ENCODE results near the gene STXBP5. TPM values are rescaled to one million over a fixed set of nuclear protein-coding genes. Genes with fewer than 3 reads are reported as not detected.

The STXBP5 gene
- total and polyA plus RNA-seq, 4 donors = 1.9 to 8.9 (median 4.8) TPM

DNA sequence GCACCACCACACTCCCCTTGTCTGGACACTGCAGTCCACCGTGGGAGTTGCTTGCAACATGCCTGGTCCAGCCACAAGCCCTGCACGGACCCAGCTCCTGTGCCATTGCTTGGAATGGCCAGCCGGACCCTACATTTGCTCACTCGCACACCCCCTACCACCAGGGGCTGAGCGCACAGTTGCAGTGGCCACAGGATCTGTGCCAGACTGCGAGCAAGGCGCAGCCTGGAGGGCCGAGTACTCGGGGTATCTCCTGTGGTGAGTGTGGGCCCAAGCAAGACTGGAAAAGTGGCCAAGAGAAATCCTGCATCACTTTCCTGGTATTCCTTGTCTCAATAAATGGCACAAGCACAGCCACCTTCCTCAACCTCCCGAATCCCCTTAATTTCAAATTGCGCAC is 218.9 kb downstream of the STXBP5 start:
- whole genome bisulfite sequencing = 91% methylated on average over 11 of the region's 11 CpGs

DNA sequence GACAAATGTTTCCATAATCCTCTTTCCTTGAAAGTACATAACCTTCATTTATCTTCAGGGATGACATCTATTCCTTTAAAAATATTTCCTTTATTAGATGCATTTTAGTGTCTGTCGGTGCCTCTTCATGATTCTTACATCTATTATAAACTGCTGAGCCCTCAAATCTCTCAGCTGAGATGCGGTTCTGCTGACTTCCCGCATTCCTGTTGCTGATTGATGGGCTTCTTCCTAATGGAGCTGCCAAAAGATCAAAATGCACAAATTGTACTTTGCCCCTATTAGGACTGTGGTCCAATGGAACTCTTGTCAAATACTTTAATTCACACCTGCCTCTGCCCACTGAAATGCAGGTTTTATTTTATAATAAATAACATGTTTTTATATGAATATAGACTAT is 225.6 kb downstream of the STXBP5 start:
- WGBS = 41% methylated on average over 3 of the region's 3 CpGs
- no peak for DNase-seq (ENCODE audit: low spot score)

More for the DNA sequence above, 218.9 kb downstream of the STXBP5 start:
- no peaks in the 10 kb centered on the region for H3K36me3 ChIP-seq (ENCODE audit: control insufficient read depth in 4 of 4, insufficient read depth in 3 of 4, low read depth in 1 of 4, low read length in 3 of 4)
- TF ChIP-seq, protein P1, sequence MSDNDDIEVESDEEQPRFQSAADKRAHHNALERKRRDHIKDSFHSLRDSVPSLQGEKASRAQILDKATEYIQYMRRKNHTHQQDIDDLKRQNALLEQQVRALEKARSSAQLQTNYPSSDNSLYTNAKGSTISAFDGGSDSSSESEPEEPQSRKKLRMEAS (IDR thresholded peaks at IDR 0.05) = no peak
- TF ChIP-seq EGR1 (IDR thresholded peaks at IDR 0.05; ENCODE audit: low read depth in 2 of 2) (no peak), RXRA (IDR thresholded peaks at IDR 0.05) (no peak), YY1 (IDR thresholded peaks at IDR 0.05) (no peak), GABPA (IDR thresholded peaks at IDR 0.05 in 1 of 2, conservative IDR thresholded peaks at IDR 0.05 in 1 of 2) (no peak), NR2F2 (IDR thresholded peaks at IDR 0.05) (no peak), HNF4A (conservative IDR thresholded peaks at IDR 0.05) (no peak), CTCF (IDR thresholded peaks at IDR 0.05; ENCODE audit: low read depth, low read length, missing input control) (no peak), SP1 (IDR thresholded peaks at IDR 0.05) (no peak), FOXA1 (IDR thresholded peaks at IDR 0.05) (no peak), HNF4G (IDR thresholded peaks at IDR 0.05) (no peak)
- TF ChIP-seq, protein P2, sequence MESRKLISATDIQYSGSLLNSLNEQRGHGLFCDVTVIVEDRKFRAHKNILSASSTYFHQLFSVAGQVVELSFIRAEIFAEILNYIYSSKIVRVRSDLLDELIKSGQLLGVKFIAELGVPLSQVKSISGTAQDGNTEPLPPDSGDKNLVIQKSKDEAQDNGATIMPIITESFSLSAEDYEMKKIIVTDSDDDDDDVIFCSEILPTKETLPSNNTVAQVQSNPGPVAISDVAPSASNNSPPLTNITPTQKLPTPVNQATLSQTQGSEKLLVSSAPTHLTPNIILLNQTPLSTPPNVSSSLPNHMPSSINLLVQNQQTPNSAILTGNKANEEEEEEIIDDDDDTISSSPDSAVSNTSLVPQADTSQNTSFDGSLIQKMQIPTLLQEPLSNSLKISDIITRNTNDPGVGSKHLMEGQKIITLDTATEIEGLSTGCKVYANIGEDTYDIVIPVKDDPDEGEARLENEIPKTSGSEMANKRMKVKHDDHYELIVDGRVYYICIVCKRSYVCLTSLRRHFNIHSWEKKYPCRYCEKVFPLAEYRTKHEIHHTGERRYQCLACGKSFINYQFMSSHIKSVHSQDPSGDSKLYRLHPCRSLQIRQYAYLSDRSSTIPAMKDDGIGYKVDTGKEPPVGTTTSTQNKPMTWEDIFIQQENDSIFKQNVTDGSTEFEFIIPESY (IDR thresholded peaks at IDR 0.05) = no peak
- TF ChIP-seq, protein P3, sequence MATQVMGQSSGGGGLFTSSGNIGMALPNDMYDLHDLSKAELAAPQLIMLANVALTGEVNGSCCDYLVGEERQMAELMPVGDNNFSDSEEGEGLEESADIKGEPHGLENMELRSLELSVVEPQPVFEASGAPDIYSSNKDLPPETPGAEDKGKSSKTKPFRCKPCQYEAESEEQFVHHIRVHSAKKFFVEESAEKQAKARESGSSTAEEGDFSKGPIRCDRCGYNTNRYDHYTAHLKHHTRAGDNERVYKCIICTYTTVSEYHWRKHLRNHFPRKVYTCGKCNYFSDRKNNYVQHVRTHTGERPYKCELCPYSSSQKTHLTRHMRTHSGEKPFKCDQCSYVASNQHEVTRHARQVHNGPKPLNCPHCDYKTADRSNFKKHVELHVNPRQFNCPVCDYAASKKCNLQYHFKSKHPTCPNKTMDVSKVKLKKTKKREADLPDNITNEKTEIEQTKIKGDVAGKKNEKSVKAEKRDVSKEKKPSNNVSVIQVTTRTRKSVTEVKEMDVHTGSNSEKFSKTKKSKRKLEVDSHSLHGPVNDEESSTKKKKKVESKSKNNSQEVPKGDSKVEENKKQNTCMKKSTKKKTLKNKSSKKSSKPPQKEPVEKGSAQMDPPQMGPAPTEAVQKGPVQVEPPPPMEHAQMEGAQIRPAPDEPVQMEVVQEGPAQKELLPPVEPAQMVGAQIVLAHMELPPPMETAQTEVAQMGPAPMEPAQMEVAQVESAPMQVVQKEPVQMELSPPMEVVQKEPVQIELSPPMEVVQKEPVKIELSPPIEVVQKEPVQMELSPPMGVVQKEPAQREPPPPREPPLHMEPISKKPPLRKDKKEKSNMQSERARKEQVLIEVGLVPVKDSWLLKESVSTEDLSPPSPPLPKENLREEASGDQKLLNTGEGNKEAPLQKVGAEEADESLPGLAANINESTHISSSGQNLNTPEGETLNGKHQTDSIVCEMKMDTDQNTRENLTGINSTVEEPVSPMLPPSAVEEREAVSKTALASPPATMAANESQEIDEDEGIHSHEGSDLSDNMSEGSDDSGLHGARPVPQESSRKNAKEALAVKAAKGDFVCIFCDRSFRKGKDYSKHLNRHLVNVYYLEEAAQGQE (IDR thresholded peaks at IDR 0.05) = no peak
- H3K9me3 ChIP-seq (ENCODE audit: control insufficient read depth in 4 of 4, low read length in 3 of 4) = peaks cover 0 to 2% (median 0%) of the 10 kb centered on the region in 4 donors
- H3K27me3 ChIP-seq (ENCODE audit: control insufficient read depth in 4 of 4, insufficient read depth in 4 of 4, low read length in 3 of 4) = no peaks in the 10 kb centered on the region
- no peak overlapping the region for H3K4me3 ChIP-seq (ENCODE audit: low read depth in 1 of 3, low read length in 3 of 3)
- H3K27ac ChIP-seq (ENCODE audit: low read depth in 1 of 2, low read length in 2 of 2) = no peak overlapping the region
- no peak for DNase-seq (ENCODE audit: low spot score)
- H3K4me1 ChIP-seq (ENCODE audit: control insufficient read depth in 4 of 4, insufficient read depth in 4 of 4, low read length in 3 of 4) = no peaks in the 10 kb centered on the region
- H3K9ac ChIP-seq (ENCODE audit: low read depth in 1 of 2, low read length in 2 of 2) = no peak overlapping the region

More for the DNA sequence above, 225.6 kb downstream of the STXBP5 start:
- Histone ChIP-seq H3K9ac (ENCODE audit: low read depth in 1 of 2, low read length in 2 of 2) (no peak overlapping the region), H3K9me3 (ENCODE audit: control insufficient read depth in 4 of 4, low read length in 3 of 4) (no peaks in the 10 kb centered on the region), H3K27ac (ENCODE audit: low read depth in 1 of 2, low read length in 2 of 2) (no peak overlapping the region), H3K4me3 (ENCODE audit: low read depth in 1 of 3, low read length in 3 of 3) (no peak overlapping the region), H3K4me1 (ENCODE audit: control insufficient read depth in 4 of 4, insufficient read depth in 4 of 4, low read length in 3 of 4) (no peaks in the 10 kb centered on the region), H3K36me3 (ENCODE audit: control insufficient read depth in 4 of 4, insufficient read depth in 3 of 4, low read depth in 1 of 4, low read length in 3 of 4) (no peaks in the 10 kb centered on the region), H3K27me3 (ENCODE audit: control insufficient read depth in 4 of 4, insufficient read depth in 4 of 4, low read length in 3 of 4) (no peaks in the 10 kb centered on the region)
- no peak for TF ChIP-seq SP1 (IDR thresholded peaks at IDR 0.05)
- TF ChIP-seq HNF4A (conservative IDR thresholded peaks at IDR 0.05) = peak in 1 of 2 donors; percentile 26
- TF ChIP-seq, protein P2 (IDR thresholded peaks at IDR 0.05) = no peak

All from liver (tissue), 9 donors.